Measurements from ENCODE around the gene ATRAID.

GRCh38 chr2:27171351-27171848, 40.4 kb upstream of the ATRAID start:
- TF ChIP-seq CTCF (IDR thresholded peaks at IDR 0.05): no peak
- TF ChIP-seq POLR2A (IDR thresholded peaks at IDR 0.05): no peak
